Adrenal gland (tissue), 12 donors: ENCODE data around the gene CENPS. TPM values are rescaled to one million over a fixed set of nuclear protein-coding genes. Genes with fewer than 3 reads are reported as not detected.

Source experiments
- DNase-seq, 7 donors: peaks; one replicate each; pipeline ENCODE4 v3.0.0-alpha.2; 2019 to 2020
- H3K27ac ChIP-seq, 5 donors: fragments of 200-600 bp; sonication (generic) in 4 of 5; 1 replicate in 3 of 5; 2 replicates in 2 of 5; pipeline versions ENCODE4 v1.5.1 to v1.8.0; 2016 to 2020; ENCODE audit warnings: mild to moderate bottlenecking in 1 of 5
- H3K27me3 ChIP-seq: fragments of 200-600 bp; 2 replicates; pipeline ENCODE4 v1.8.0; 2021
- H3K36me3 ChIP-seq, 2 donors: fragments of 200-600 bp; replicated peaks in 1 of 2; 1 replicate in 1 of 2; 2 replicates in 1 of 2; pipeline versions ENCODE4 v1.5.1 to v1.8.0; 2018 to 2022
- H3K4me1 ChIP-seq, 2 donors: fragments of 200-600 bp; replicated peaks in 1 of 2; 1 replicate in 1 of 2; 2 replicates in 1 of 2; pipeline versions ENCODE4 v1.5.1 to v1.8.0; 2018 to 2021
- H3K4me3 ChIP-seq, 4 donors: fragments of 200-600 bp; sonication (generic) in 3 of 4; one replicate each; pipeline ENCODE4 v1.5.1; 2016 to 2018
- H3K9me3 ChIP-seq, 3 donors: fragments of 200-600 bp; sonication (generic) in 1 of 3; replicated peaks in 1 of 3; 1 replicate in 2 of 3; 2 replicates in 1 of 3; pipeline versions ENCODE4 v1.5.1 to v1.8.0; 2016 to 2021
- CTCF ChIP-seq, 6 experiments: fragments of 450-650 bp in 4 of 6; fragments of 200-600 bp in 2 of 6; sonication (generic) in 1 of 6; IDR thresholded peaks; 1 replicate in 5 of 6; 2 replicates in 1 of 6; pipeline versions ENCODE4 v1.5.1 to v1.8.0; 2016 to 2021; ENCODE audit warnings: antibody characterized with exemption in 6 of 6, mild to moderate bottlenecking in 2 of 6, moderate library complexity in 1 of 6
- POLR2A ChIP-seq, 2 donors: fragments of 450-650 bp; IDR thresholded peaks; one replicate each; pipeline ENCODE4 v1.6.1; 2017; ENCODE audit warnings: antibody characterized with exemption in 2 of 2, mild to moderate bottlenecking in 2 of 2, moderate library complexity in 1 of 2
- WGBS, 4 donors: extraction: QIAGEN DNeasy Blood & Tissue Kit in 2 of 4; methylation state at CpG; one replicate each; pipeline versions ENCODE4 v1.1.5 to v1.1.7; 2013 to 2017; 5-methylcytosine and 5-hydroxymethylcytosine counted together
- intact Hi-C, 2 donors: fragments of 100-400 bp; cut with DNase I; formaldehyde crosslinking; loops; one replicate each; pipeline versions ENCODE4 v1.14.1 to v1.15.0; 2022 to 2023
- polyA plus RNA-seq, 3 donors: library from polyadenylated mRNA; stranded (reverse); fragments of 200-250 nt in 2 of 3; fragments of 350-450 nt in 1 of 3; fragmentation: Illumina TruSeq in 1 of 3; extraction: RNeasy Lipid Tissue Mini Kit (QIAGEN cat#74804) in 1 of 3; gene quantifications; one replicate each; pipeline ENCODE4 v1.2.3, GENCODE V29; 2013 to 2014
- total RNA-seq, 9 donors: library from RNA; depleted of rRNA in 4 of 9; stranded (reverse); fragments of >200 nt in 4 of 9; fragments of 120-200 nt in 1 of 9; fragmentation: NEBNext Ultra II Directional in 1 of 9; extraction: Animal tissue kit (Norgen Biotek cat#: 25700) in 1 of 9; gene quantifications; one replicate each; pipeline versions ENCODE4 v1.1.0 to v1.2.4, GENCODE V29; 2013 to 2023
- donor health status: healthy with polysubstance abuse.
- donor health status: Bipolar disorder and iron deficiency.
- donor health status: DM: yes; HTN: yes; CAD: no.
- donor health status: DM: no; HTN: no; CAD: no.
- donor health status: DM: no; HTN: no; CAD: no.
- donor health status: DM: yes; HTN: yes; CAD: no.

The CENPS gene
- total and polyA plus RNA-seq, 12 donors: 10.0 to 32.9 (median 18.8) TPM

- H3K27me3 ChIP-seq: no peaks in the 10 kb centered on the region
- no peak for TF ChIP-seq POLR2A (IDR thresholded peaks at IDR 0.05)
- TF ChIP-seq CTCF (IDR thresholded peaks at IDR 0.05): no peak
- H3K36me3 ChIP-seq: no peaks in the 10 kb centered on the region
- peaks cover 7 to 19% of the 10 kb centered on the region in 2 donors for H3K4me1 ChIP-seq
- intact Hi-C loops: no loop called here
- no peak overlapping the region for H3K27ac ChIP-seq
- 77 to 85% (median 80%) methylated on average over 8 of the region's 8 CpGs for WGBS, 4 donors
- H3K4me3 ChIP-seq: no peak overlapping the region
- H3K9me3 ChIP-seq: no peaks in the 10 kb centered on the region
- no peak for DNase-seq
These were observed 49.1 kb downstream of the CENPS start for GRCh38 chr1:10479296-10479695.

- intact Hi-C loops: no loop called here
- no peaks in the 10 kb centered on the region for H3K36me3 ChIP-seq
- H3K9me3 ChIP-seq: no peaks in the 10 kb centered on the region
- no peak overlapping the region for H3K27ac ChIP-seq
- H3K4me1 ChIP-seq: peaks cover 5 to 13% of the 10 kb centered on the region in 2 donors
- H3K27me3 ChIP-seq: no peaks in the 10 kb centered on the region
- no peak overlapping the region for H3K4me3 ChIP-seq
- TF ChIP-seq CTCF (IDR thresholded peaks at IDR 0.05): no peak
- 83 to 96% (median 92%) methylated on average over 2 of the region's 2 CpGs for WGBS, 4 donors
- DNase-seq: no peak
These were observed 50.4 kb downstream of the CENPS start for GRCh38 chr1:10480614-10481013.

GRCh38 chr1:10484521-10484920, 54.3 kb downstream of the CENPS start:
- no peak overlapping the region for H3K4me3 ChIP-seq
- DNase-seq: peak in 2 of 7 donors; percentile 26 to 30
- no peaks in the 10 kb centered on the region for H3K36me3 ChIP-seq
- no peaks in the 10 kb centered on the region for H3K4me1 ChIP-seq
- peak overlapping the region in 1 of 5 donors; percentile 52 for H3K27ac ChIP-seq
- no peaks in the 10 kb centered on the region for H3K9me3 ChIP-seq
- TF ChIP-seq CTCF (IDR thresholded peaks at IDR 0.05) (no peak), POLR2A (IDR thresholded peaks at IDR 0.05) (no peak)
- H3K27me3 ChIP-seq: no peaks in the 10 kb centered on the region
- WGBS, 4 donors: 75 to 89% (median 84%) methylated on average over 5 to 6 of the region's 6 CpGs
- intact Hi-C loops: no loop called here

- DNase-seq: no peak
- no peak for TF ChIP-seq POLR2A (IDR thresholded peaks at IDR 0.05)
- no peak for TF ChIP-seq CTCF (IDR thresholded peaks at IDR 0.05)
- Histone ChIP-seq H3K4me3 (no peak overlapping the region), H3K36me3 (no peaks in the 10 kb centered on the region), H3K4me1 (peaks cover 5 to 9% of the 10 kb centered on the region in 2 donors), H3K27me3 (no peaks in the 10 kb centered on the region), H3K27ac (no peak overlapping the region), H3K9me3 (no peaks in the 10 kb centered on the region)
- WGBS, 4 donors: 47 to 75% (median 61%) methylated on average over 3 to 4 of the region's 4 CpGs
- intact Hi-C loops: loop anchor here (5.0 to 10.0 kb wide), 2 partner anchors 57 to 115 kb away; partner anchors contain the start of gene CENPS (in 2 of the 2)
These were observed 59.2 kb downstream of the CENPS start for GRCh38 chr1:10489291-10490055.
